ENCODE data around the gene ATP6V1B1.

- TF ChIP-seq CTCF (IDR thresholded peaks at IDR 0.05; ENCODE audit: low read depth, low read length) (no peak), POLR2A (IDR thresholded peaks at IDR 0.05; ENCODE audit: extremely low read depth, insufficient read length) (no peak), MYC (IDR thresholded peaks at IDR 0.05; ENCODE audit: low read depth, low read length) (no peak)
- TF ChIP-seq, protein P1, sequence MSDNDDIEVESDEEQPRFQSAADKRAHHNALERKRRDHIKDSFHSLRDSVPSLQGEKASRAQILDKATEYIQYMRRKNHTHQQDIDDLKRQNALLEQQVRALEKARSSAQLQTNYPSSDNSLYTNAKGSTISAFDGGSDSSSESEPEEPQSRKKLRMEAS (IDR thresholded peaks at IDR 0.05; ENCODE audit: low read depth, low read length) = no peak
These were observed 38.3 kb upstream of the ATP6V1B1 start for GRCh38 chr2:70897203-70897976.

All from NB4 (cell line).